ENCODE data around the gene EPHA2. TPM values are rescaled to one million over a fixed set of nuclear protein-coding genes. Genes with fewer than 3 reads are reported as not detected.

Gene EPHA2
- total RNA-seq, 4 donors from 2014 or later = 30.0 to 66.9 (median 35.9) TPM

- H3K4me1 ChIP-seq = peaks cover 0 to 9% (median 0%) of the 10 kb centered on the region in 4 donors
- no peak overlapping the region for H3K4me3 ChIP-seq
- TF ChIP-seq POLR2A (IDR thresholded peaks at IDR 0.05) = no peak
- TF ChIP-seq CTCF (IDR thresholded peaks at IDR 0.05) = no peak
- no peak for TF ChIP-seq EP300 (IDR thresholded peaks at IDR 0.05)
- H3K27ac ChIP-seq = peak overlapping the region in 2 of 4 donors; percentile 60 to 65
- WGBS, 2 donors = 73 to 88% methylated on average over 19 to 28 of the region's 28 CpGs
- peaks cover 0 to 97% (median 10%) of the 10 kb centered on the region in 3 donors for H3K36me3 ChIP-seq
- no peaks in the 10 kb centered on the region for H3K27me3 ChIP-seq
- no peak for DNase-seq (ENCODE audit: low spot score in 2 of 2)
- no peaks in the 10 kb centered on the region for H3K9me3 ChIP-seq
Observed at GRCh38 chr1:16133007-16133961, 22.6 kb downstream of the EPHA2 start.

GRCh38 chr1:16132325-16132785 is 23.5 kb downstream of the EPHA2 start:
- Histone ChIP-seq H3K36me3 (peaks cover 0 to 97% (median 10%) of the 10 kb centered on the region in 3 donors), H3K4me1 (peaks cover 0 to 17% (median 4%) of the 10 kb centered on the region in 4 donors), H3K4me3 (no peak overlapping the region), H3K27ac (no peak overlapping the region), H3K27me3 (no peaks in the 10 kb centered on the region), H3K9me3 (no peaks in the 10 kb centered on the region)
- DNase-seq (ENCODE audit: low spot score in 2 of 2) = no peak
- TF ChIP-seq POLR2A (IDR thresholded peaks at IDR 0.05) = no peak
- no peak for TF ChIP-seq CTCF (IDR thresholded peaks at IDR 0.05)
- no peak for TF ChIP-seq EP300 (IDR thresholded peaks at IDR 0.05)
- WGBS, 2 donors = 72 to 80% methylated on average over 6 of the region's 6 CpGs

GRCh38 chr1:16131636-16132324 is 24.1 kb downstream of the EPHA2 start:
- Histone ChIP-seq H3K27me3 (no peaks in the 10 kb centered on the region), H3K4me3 (no peak overlapping the region), H3K4me1 (peaks cover 0 to 23% (median 4%) of the 10 kb centered on the region in 4 donors), H3K9me3 (no peaks in the 10 kb centered on the region), H3K36me3 (peaks cover 0 to 97% (median 10%) of the 10 kb centered on the region in 3 donors), H3K27ac (no peak overlapping the region)
- 86 to 93% methylated on average over 11 to 28 of the region's 28 CpGs for WGBS, 2 donors
- DNase-seq (ENCODE audit: low spot score in 2 of 2) = no peak
- TF ChIP-seq EP300 (IDR thresholded peaks at IDR 0.05) (no peak), POLR2A (IDR thresholded peaks at IDR 0.05) (no peak), CTCF (IDR thresholded peaks at IDR 0.05) (no peak)

GRCh38 chr1:16130827-16131226 is 25.0 kb downstream of the EPHA2 start:
- no peak for TF ChIP-seq EP300 (IDR thresholded peaks at IDR 0.05)
- TF ChIP-seq CTCF (IDR thresholded peaks at IDR 0.05) = no peak
- no peak for TF ChIP-seq POLR2A (IDR thresholded peaks at IDR 0.05)
- no peak overlapping the region for H3K27ac ChIP-seq
- no peak overlapping the region for H3K4me3 ChIP-seq
- H3K36me3 ChIP-seq = peaks cover 0 to 100% (median 10%) of the 10 kb centered on the region in 3 donors
- 86 to 90% methylated on average over 6 of the region's 6 CpGs for WGBS, 2 donors
- peaks cover 0 to 33% (median 4%) of the 10 kb centered on the region in 4 donors for H3K4me1 ChIP-seq
- H3K27me3 ChIP-seq = no peaks in the 10 kb centered on the region
- no peaks in the 10 kb centered on the region for H3K9me3 ChIP-seq
- no peak for DNase-seq (ENCODE audit: low spot score in 2 of 2)

Measured in tibial nerve (tissue), 4 donors.